Transverse colon (tissue), 4 donors: ENCODE measurements around the gene MAPKAP1.

Experiments used
- CTCF ChIP-seq, 5 experiments: fragments of 200-600 bp in 3 of 5; fragments of 450-650 bp in 2 of 5; sonication (generic) in 3 of 5; IDR thresholded peaks; 1 replicate in 2 of 5; 2 replicates in 3 of 5; pipeline ENCODE4 v1.5.1; 2016 to 2017; ENCODE audit warnings: antibody characterized with exemption in 5 of 5, inconsistent platforms in 3 of 5, mild to moderate bottlenecking in 2 of 5, moderate library complexity in 1 of 5
- EP300 ChIP-seq: sonication (generic); formaldehyde crosslinking; IDR thresholded peaks from one replicate; pipeline ENCODE4 v1.6.1; 2017; ENCODE audit warnings: antibody characterized with exemption, low read depth
- POLR2A ChIP-seq: fragments of 450-650 bp; IDR thresholded peaks from one replicate; pipeline ENCODE4 v1.6.1; 2016; ENCODE audit warnings: antibody characterized with exemption, mild to moderate bottlenecking, moderate library complexity
- POLR2AphosphoS5 ChIP-seq, 3 donors: sonication (generic); formaldehyde crosslinking; IDR thresholded peaks; one replicate each; pipeline ENCODE4 v1.6.1; 2016; ENCODE audit warnings: antibody characterized with exemption in 3 of 3

- no peak for TF ChIP-seq CTCF (IDR thresholded peaks at IDR 0.05)
- no peak for TF ChIP-seq POLR2A
- no peak for TF ChIP-seq POLR2AphosphoS5 (IDR thresholded peaks at IDR 0.05)
- TF ChIP-seq EP300, result no peak
Observed at GRCh38 chr9:125579030-125579932, 127.7 kb downstream of the MAPKAP1 start.
